Left forelimb (tissue), 1 donor: ENCODE results near the gene MTLN.
"Not testable (repeated sequence)": the region's sequence is repeated elsewhere in the genome, so short reads cannot be mapped to it uniquely, and the experiment has no call there.

Source experiments
- DNase-seq: peaks from one replicate; pipeline ENCODE4 v3.0.0-alpha.2; 2018; ENCODE audit warnings: low spot score

MTLN gene

GRCh38 chr2:110198016-110198415 is 14.3 kb downstream of the MTLN start:
- no peak for DNase-seq

GRCh38 chr2:110197452-110197851 is 14.9 kb downstream of the MTLN start:
- DNase-seq = no peak

GRCh38 chr2:110190169-110190568 is 22.2 kb downstream of the MTLN start:
- DNase-seq = not testable (repeated sequence)

GRCh38 chr2:110182449-110182848 is 29.9 kb downstream of the MTLN start:
- DNase-seq = no peak

GRCh38 chr2:110180036-110180435 is 32.3 kb downstream of the MTLN start:
- DNase-seq = no peak

- no peak for DNase-seq
Measured at GRCh38 chr2:110173523-110173922, 38.8 kb downstream of the MTLN start.

- no peak for DNase-seq
Measured at GRCh38 chr2:110172506-110172905, 39.8 kb downstream of the MTLN start.

GRCh38 chr2:110170102-110170501 is 42.2 kb downstream of the MTLN start:
- no peak for DNase-seq

GRCh38 chr2:110167326-110168000 is 44.9 kb downstream of the MTLN start:
- no peak for DNase-seq

GRCh38 chr2:110166266-110166665 is 46.1 kb downstream of the MTLN start:
- DNase-seq = no peak
